GM18526 (cell line): ENCODE data around the gene UTP11.

Experiments
- POLR2A ChIP-seq: IDR thresholded peaks from 3 replicates; pipeline ENCODE4 v1.6.1; 2011; ENCODE audit not compliant: insufficient read length; ENCODE audit errors: extremely low read depth

The UTP11 gene

DNA sequence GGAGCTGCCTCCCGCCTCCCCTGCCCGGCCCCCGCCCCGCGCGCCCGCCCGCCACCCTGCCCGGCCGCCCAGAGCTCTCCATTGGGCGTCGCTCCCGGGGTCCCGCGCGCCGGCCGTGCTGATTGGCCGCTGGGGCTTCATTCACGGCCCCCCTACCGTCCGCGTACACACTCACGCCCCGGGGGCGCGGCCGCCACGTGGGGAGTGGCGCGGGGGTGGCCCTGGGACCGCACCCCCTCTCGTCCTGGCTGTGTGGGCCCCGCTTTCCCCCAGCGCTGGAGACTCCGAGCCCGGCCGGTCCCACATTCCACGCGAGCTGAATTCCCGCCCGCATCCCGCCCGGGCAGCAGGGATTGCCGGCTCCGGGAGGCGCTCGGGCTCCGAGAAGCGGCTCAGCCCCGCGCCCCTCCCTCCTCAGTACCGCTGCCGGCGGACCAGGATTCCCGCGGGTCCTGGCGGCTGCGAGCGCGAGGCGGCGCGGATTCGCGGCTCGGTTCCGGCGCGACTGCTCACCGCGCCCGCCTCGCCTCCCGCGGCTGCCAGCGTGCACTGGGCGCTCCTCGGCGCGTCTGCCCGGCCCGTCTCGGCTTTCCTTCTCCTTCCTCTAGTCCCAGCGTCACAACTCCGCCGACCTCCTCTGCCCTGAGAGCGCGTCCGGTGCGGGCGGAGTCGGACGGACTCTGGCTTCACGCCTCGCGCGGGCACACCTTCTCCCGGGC lies 34.5 kb downstream of the UTP11 start:
- no peak for TF ChIP-seq POLR2A

DNA sequence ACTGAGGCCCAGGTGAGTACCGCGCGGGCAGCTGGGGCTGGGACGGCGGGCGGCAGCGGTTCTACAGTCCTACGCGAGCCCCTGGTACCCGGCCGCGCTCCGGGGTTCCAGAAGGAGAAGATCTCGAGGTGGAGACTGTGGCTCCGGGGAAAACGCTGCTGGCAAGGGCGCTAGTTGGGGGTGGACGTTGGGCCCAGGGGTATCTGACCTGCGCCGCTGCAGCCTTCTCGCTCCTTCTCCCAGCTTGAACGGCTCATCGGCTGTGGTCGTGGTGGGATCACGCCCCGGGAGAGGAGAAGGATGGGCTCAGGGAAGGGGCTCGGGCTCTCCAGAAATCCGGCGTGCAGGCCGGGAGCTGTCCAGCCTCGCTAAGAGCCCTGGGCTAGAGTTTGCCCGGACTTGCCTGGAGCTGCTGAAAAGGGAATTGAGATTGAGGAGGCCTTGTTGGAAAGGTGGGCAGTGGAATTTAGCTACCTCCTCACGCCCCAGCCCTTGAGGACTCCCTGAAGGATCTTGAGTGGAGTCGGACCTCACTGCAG lies 35.1 kb downstream of the UTP11 start:
- no peak for TF ChIP-seq POLR2A

GRCh38 chr1:38050397-38051078 lies 38.0 kb downstream of the UTP11 start:
- no peak for TF ChIP-seq POLR2A

DNA sequence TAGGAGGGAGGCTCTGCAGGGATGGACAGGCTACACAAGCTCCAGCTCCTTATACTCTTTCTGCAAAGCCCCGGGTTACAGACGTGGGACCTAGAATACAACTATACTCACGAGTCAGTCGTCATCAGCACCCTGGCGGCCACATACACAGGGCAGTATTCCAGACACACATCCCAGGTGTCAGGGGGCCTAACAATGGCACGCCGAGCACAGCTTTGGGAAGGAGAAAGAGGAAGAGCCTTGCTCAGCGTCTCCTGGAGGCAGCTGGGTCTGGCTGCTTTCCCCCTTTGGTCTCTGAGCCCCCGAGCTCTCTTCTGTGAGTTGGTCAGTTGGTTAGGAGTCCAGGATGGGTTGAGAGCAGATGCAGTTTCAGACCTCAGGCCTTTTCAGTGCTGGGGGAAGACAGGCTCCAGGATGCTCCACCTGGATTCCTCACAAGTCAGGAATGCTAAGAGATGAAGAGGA lies 38.6 kb downstream of the UTP11 start:
- TF ChIP-seq POLR2A: no peak

GRCh38 chr1:38052750-38053415 lies 40.3 kb downstream of the UTP11 start:
- TF ChIP-seq POLR2A: no peak

- TF ChIP-seq POLR2A: peak; percentile 50
Measured at GRCh38 chr1:38053416-38054091, 41.0 kb downstream of the UTP11 start.

GRCh38 chr1:38055398-38055797 lies 42.9 kb downstream of the UTP11 start:
- no peak for TF ChIP-seq POLR2A

DNA sequence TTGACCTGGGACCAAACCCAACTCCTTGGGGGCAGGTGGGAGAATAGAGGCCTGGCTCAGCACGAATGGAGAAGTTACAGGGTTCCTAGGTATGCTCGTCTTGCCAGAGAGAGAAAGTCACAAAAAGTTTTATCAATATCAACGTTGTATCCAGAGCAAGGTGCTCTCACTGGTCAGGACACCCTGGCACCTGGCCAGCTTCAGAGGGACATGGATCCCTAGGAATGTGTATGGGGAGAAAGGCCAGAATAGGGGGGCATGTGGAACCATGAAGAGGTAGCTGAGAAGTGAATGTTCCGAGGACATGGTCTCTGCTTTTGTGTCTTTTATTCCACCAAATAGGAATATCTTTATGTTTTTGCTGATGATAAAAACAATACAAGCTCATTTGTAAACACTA lies 43.4 kb downstream of the UTP11 start:
- TF ChIP-seq POLR2A: no peak

- no peak for TF ChIP-seq POLR2A
Measured at GRCh38 chr1:38059635-38060250, 47.2 kb downstream of the UTP11 start.

- no peak for TF ChIP-seq POLR2A
Measured at GRCh38 chr1:38060498-38060897, 48.0 kb downstream of the UTP11 start.

- no peak for TF ChIP-seq POLR2A
Measured at GRCh38 chr1:38061290-38061689, 48.8 kb downstream of the UTP11 start.

DNA sequence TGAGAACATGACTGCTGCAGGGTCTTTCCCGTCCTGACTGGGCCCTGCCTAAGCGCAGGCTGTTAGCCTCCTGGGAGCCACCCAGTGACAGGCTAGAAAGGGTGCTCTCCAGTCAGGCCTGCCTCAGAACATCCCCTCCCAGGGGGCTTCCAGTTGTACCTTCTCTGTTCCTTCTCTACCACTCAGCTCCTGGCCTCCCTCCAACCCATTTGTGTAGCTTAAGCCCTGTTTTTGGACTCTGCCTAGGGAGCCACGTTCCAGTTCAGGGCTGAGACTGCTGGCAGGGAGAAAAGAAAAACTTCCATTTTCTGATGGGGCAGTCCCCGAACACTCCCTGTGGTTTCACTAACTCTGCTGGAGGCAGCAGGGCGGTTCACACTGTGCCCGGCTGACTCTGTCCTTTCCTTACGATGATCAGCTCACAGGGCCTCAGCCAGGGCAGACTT lies 49.4 kb downstream of the UTP11 start:
- no peak for TF ChIP-seq POLR2A

GRCh38 chr1:38062361-38063288 lies 50.1 kb downstream of the UTP11 start:
- no peak for TF ChIP-seq POLR2A

GRCh38 chr1:38063616-38064015 lies 51.1 kb downstream of the UTP11 start:
- no peak for TF ChIP-seq POLR2A

- TF ChIP-seq POLR2A: no peak
Measured at GRCh38 chr1:38064197-38064903, 51.8 kb downstream of the UTP11 start.
